Measurements from ENCODE around the gene CECR2. TPM values are rescaled to one million over a fixed set of nuclear protein-coding genes. Genes with fewer than 3 reads are reported as not detected.

Gene CECR2
- total RNA-seq, 1 experiment from 2014 or later: 154 TPM

- Mint-ChIP-seq H3K27ac (peak overlapping the region in 2 of 3 experiments; percentile 60 to 83; a peak in 1 of 7 replicates), H3K27me3 (ENCODE audit: low read depth) (no peaks in the 10 kb centered on the region), H3K9me3 (no peaks in the 10 kb centered on the region), H3K36me3 (ENCODE audit: insufficient read depth in 1 of 3, low read depth in 3 of 3) (peaks cover 32 to 61% (median 60%) of the 10 kb centered on the region in 3 experiments), H3K4me3 (no peak overlapping the region), H3K4me1 (peaks cover 20 to 23% of the 10 kb centered on the region in 2 experiments)
- H3T11ph ChIP-seq (ENCODE audit: low read length): no peak overlapping the region
- peaks cover 14% of the 10 kb centered on the region for H3K79me1 ChIP-seq (ENCODE audit: insufficient read depth, low read depth, low read length, poor library complexity, severe bottlenecking)
- no peak overlapping the region for H2BK120ac ChIP-seq (ENCODE audit: low read depth, low read length, poor library complexity, severe bottlenecking)
- DNase-seq: no peak
- no peak overlapping the region for H3K4me2 ChIP-seq (ENCODE audit: insufficient read depth, insufficient read length, low read length)
- no peak overlapping the region for H2BK12ac ChIP-seq (ENCODE audit: insufficient read length, low read depth, low read length)
- H3K79me2 ChIP-seq (ENCODE audit: insufficient read depth, low read length): peaks cover 9% of the 10 kb centered on the region
- H3K23me2 ChIP-seq (ENCODE audit: insufficient read length, low read depth, low read length, poor library complexity, severe bottlenecking): no peaks in the 10 kb centered on the region
- TF ChIP-seq CTCF (conservative IDR thresholded peaks at IDR 0.05): no peak
- H3K23ac ChIP-seq (ENCODE audit: insufficient read length, low read depth, low read length): no peak overlapping the region
- no CpG with 5 or more reads among the region's 5 CpGs for WGBS (ENCODE audit: extremely low coverage, insufficient read length, low lambda C conversion rate)
- no peak overlapping the region for H2AFZ ChIP-seq (ENCODE audit: low read length)
- no peak overlapping the region for H3K9ac ChIP-seq (ENCODE audit: extremely low read depth, insufficient read length, low read length)
- no peaks in the 10 kb centered on the region for H4K20me1 ChIP-seq (ENCODE audit: control insufficient read depth, insufficient read depth, insufficient read length)
- no peak overlapping the region for H3K27ac ChIP-seq (ENCODE audit: insufficient read length, low read depth, low read length)
- no peak overlapping the region for H3K4ac ChIP-seq (ENCODE audit: low read depth, low read length)
- H4K5ac ChIP-seq (ENCODE audit: insufficient read length, low read depth, low read length): no peak overlapping the region
- H3K18ac ChIP-seq (ENCODE audit: insufficient read length, low read depth, low read length): no peak overlapping the region
- H2BK15ac ChIP-seq (ENCODE audit: low read depth, low read length): no peak overlapping the region
- no peak overlapping the region for H3K56ac ChIP-seq (ENCODE audit: insufficient read length, low read depth, low read length)
- no peak overlapping the region for H4K8ac ChIP-seq (replicated peaks; ENCODE audit: insufficient read length, low read depth, low read length)
- H3K9me3 ChIP-seq (ENCODE audit: control insufficient read depth, low read depth, low read length): no peaks in the 10 kb centered on the region
- H2AK5ac ChIP-seq (ENCODE audit: insufficient read length, low read length): no peak overlapping the region
- H3K4me1 ChIP-seq (ENCODE audit: insufficient read depth, low read length): peaks cover 8% of the 10 kb centered on the region; the same call in 1 of the 2 replicates
- no peak overlapping the region for H2BK20ac ChIP-seq (ENCODE audit: low read depth, low read length, poor library complexity, severe bottlenecking)
- no peak overlapping the region for H2BK5ac ChIP-seq (ENCODE audit: insufficient read length, low read length)
- no peaks in the 10 kb centered on the region for H3K27me3 ChIP-seq (ENCODE audit: insufficient read depth, low read length)
- H3K14ac ChIP-seq (ENCODE audit: insufficient read depth, low read length): no peak overlapping the region
- no peak overlapping the region for H4K91ac ChIP-seq (ENCODE audit: insufficient read length, low read depth, low read length)
Observed at GRCh38 chr22:17496841-17497240, 127.6 kb downstream of the CECR2 start.
